ENCODE data around the gene G0S2.

G0S2 gene

DNA sequence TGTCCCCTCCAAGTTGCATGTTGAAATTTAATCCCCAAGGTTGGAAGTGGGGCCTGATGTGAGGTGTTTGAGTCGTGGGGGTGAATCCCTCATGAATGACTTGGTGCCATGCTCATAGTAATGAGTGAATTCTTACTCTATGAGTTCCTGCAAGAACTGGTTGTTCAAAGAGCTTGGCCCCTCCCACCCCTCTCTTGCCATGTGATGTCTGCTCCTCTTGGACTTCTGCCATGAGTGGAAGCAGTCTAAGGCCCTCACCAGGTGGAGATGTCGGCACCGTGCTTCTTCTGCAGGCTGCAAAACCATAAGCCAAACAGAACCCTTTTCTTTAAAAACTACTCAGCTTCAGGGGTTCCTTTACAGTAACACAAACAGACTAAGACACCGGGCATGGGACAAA is 14.3 kb downstream of the G0S2 start:
- no peak overlapping the region for H4K8ac ChIP-seq (ENCODE audit: low read length)
- H3K4me3 ChIP-seq (ENCODE audit: insufficient read depth in 1 of 2, low read depth in 1 of 2, low read length in 2 of 2): no peak overlapping the region
- peak overlapping the region in 1 of 2 experiments; percentile 38 for H2BK12ac ChIP-seq (ENCODE audit: low read length in 2 of 2)
- H2BK5ac ChIP-seq (ENCODE audit: low read depth, low read length, poor library complexity, severe bottlenecking): no peak overlapping the region
- no peak overlapping the region for H2BK15ac ChIP-seq (ENCODE audit: low read depth, poor library complexity, severe bottlenecking)
- no peak overlapping the region for H4K91ac ChIP-seq (ENCODE audit: low read length)
- H2AFZ ChIP-seq (ENCODE audit: low read depth, low read length): no peak overlapping the region
- H3K4ac ChIP-seq (ENCODE audit: low read depth in 1 of 2, low read length in 2 of 2): no peak overlapping the region
- no peak overlapping the region for H3K18ac ChIP-seq (ENCODE audit: low read depth in 1 of 2, low read length in 2 of 2)
- no peaks in the 10 kb centered on the region for H3K36me3 ChIP-seq (ENCODE audit: control insufficient read depth in 1 of 2, insufficient read depth in 2 of 2, low read depth in 1 of 2, low read length in 2 of 2)
- no peak overlapping the region for H3K27ac ChIP-seq (ENCODE audit: low read length, poor library complexity, severe bottlenecking)
- no peak overlapping the region for H3K14ac ChIP-seq (ENCODE audit: low read length in 2 of 2)
- H3K4me1 ChIP-seq (ENCODE audit: control insufficient read depth, insufficient read depth, low read depth, low read length): no peaks in the 10 kb centered on the region
- WGBS: 63% methylated on average over 4 of the region's 4 CpGs
- no peak overlapping the region for H3K23ac ChIP-seq (ENCODE audit: low read length in 2 of 2)
- peak overlapping the region; percentile 54 for H2BK120ac ChIP-seq (ENCODE audit: low read depth, low read length)
- H3K9me3 ChIP-seq (ENCODE audit: control insufficient read depth, low read length): no peaks in the 10 kb centered on the region
- H3K9ac ChIP-seq (ENCODE audit: low read length): no peak overlapping the region
- no peak overlapping the region for H2AK5ac ChIP-seq (ENCODE audit: low read length, severe bottlenecking)
- H3K4me2 ChIP-seq (ENCODE audit: low read length, poor library complexity, severe bottlenecking): no peak overlapping the region
- DNase-seq: peak; percentile 37
- peaks cover 10 to 24% of the 10 kb centered on the region in 2 experiments for H3K27me3 ChIP-seq (ENCODE audit: control insufficient read depth in 1 of 2, insufficient read depth in 1 of 2, low read length in 2 of 2)
- no peaks in the 10 kb centered on the region for H3K79me1 ChIP-seq (replicated peaks; ENCODE audit: low read length, poor library complexity, severe bottlenecking)

GRCh38 chr1:209691237-209691636 is 16.0 kb downstream of the G0S2 start:
- Histone ChIP-seq H2BK5ac (ENCODE audit: low read depth, low read length, poor library complexity, severe bottlenecking) (no peak overlapping the region), H3K4me2 (ENCODE audit: low read length, poor library complexity, severe bottlenecking) (no peak overlapping the region), H3K36me3 (ENCODE audit: control insufficient read depth in 1 of 2, insufficient read depth in 2 of 2, low read depth in 1 of 2, low read length in 2 of 2) (no peaks in the 10 kb centered on the region), H3K79me1 (replicated peaks; ENCODE audit: low read length, poor library complexity, severe bottlenecking) (no peaks in the 10 kb centered on the region), H4K8ac (ENCODE audit: low read length) (no peak overlapping the region), H2BK15ac (ENCODE audit: low read depth, poor library complexity, severe bottlenecking) (no peak overlapping the region), H3K4ac (ENCODE audit: low read depth in 1 of 2, low read length in 2 of 2) (no peak overlapping the region), H3K27me3 (ENCODE audit: control insufficient read depth in 1 of 2, insufficient read depth in 1 of 2, low read length in 2 of 2) (peaks cover 10 to 21% of the 10 kb centered on the region in 2 experiments), H4K91ac (ENCODE audit: low read length) (no peak overlapping the region), H2AFZ (ENCODE audit: low read depth, low read length) (no peak overlapping the region), H3K18ac (ENCODE audit: low read depth in 1 of 2, low read length in 2 of 2) (no peak overlapping the region), H3K4me1 (ENCODE audit: control insufficient read depth, insufficient read depth, low read depth, low read length) (no peaks in the 10 kb centered on the region), H2BK12ac (ENCODE audit: low read length in 2 of 2) (no peak overlapping the region), H3K4me3 (ENCODE audit: insufficient read depth in 1 of 2, low read depth in 1 of 2, low read length in 2 of 2) (no peak overlapping the region), H2AK5ac (ENCODE audit: low read length, severe bottlenecking) (no peak overlapping the region), H3K9me3 (ENCODE audit: control insufficient read depth, low read length) (no peaks in the 10 kb centered on the region), H3K14ac (ENCODE audit: low read length in 2 of 2) (no peak overlapping the region), H3K9ac (ENCODE audit: low read length) (no peak overlapping the region), H3K27ac (ENCODE audit: low read length, poor library complexity, severe bottlenecking) (no peak overlapping the region), H2BK120ac (ENCODE audit: low read depth, low read length) (no peak overlapping the region), H3K23ac (ENCODE audit: low read length in 2 of 2) (no peak overlapping the region)
- 94% methylated on average over 2 of the region's 3 CpGs for WGBS
- no peak for DNase-seq

GRCh38 chr1:209692296-209692695 is 17.1 kb downstream of the G0S2 start:
- peak overlapping the region; percentile 79 for H3K9ac ChIP-seq (ENCODE audit: low read length)

GRCh38 chr1:209692745-209693504 is 17.7 kb downstream of the G0S2 start:
- Histone ChIP-seq H2BK12ac (ENCODE audit: low read length in 2 of 2) (no peak overlapping the region), H3K23ac (ENCODE audit: low read length in 2 of 2) (no peak overlapping the region), H4K8ac (ENCODE audit: low read length) (no peak overlapping the region), H3K9me3 (ENCODE audit: control insufficient read depth, low read length) (no peaks in the 10 kb centered on the region), H3K4me3 (ENCODE audit: insufficient read depth in 1 of 2, low read depth in 1 of 2, low read length in 2 of 2) (no peak overlapping the region), H2BK5ac (ENCODE audit: low read depth, low read length, poor library complexity, severe bottlenecking) (no peak overlapping the region), H3K79me1 (replicated peaks; ENCODE audit: low read length, poor library complexity, severe bottlenecking) (no peaks in the 10 kb centered on the region), H2AFZ (ENCODE audit: low read depth, low read length) (no peak overlapping the region), H2BK120ac (ENCODE audit: low read depth, low read length) (no peak overlapping the region), H4K91ac (ENCODE audit: low read length) (no peak overlapping the region), H3K27me3 (ENCODE audit: control insufficient read depth in 1 of 2, insufficient read depth in 1 of 2, low read length in 2 of 2) (peaks cover 10 to 32% of the 10 kb centered on the region in 2 experiments), H3K4ac (ENCODE audit: low read depth in 1 of 2, low read length in 2 of 2) (no peak overlapping the region), H3K14ac (ENCODE audit: low read length in 2 of 2) (no peak overlapping the region), H2AK5ac (ENCODE audit: low read length, severe bottlenecking) (no peak overlapping the region), H2BK15ac (ENCODE audit: low read depth, poor library complexity, severe bottlenecking) (no peak overlapping the region), H3K4me1 (ENCODE audit: control insufficient read depth, insufficient read depth, low read depth, low read length) (no peaks in the 10 kb centered on the region), H3K4me2 (ENCODE audit: low read length, poor library complexity, severe bottlenecking) (no peak overlapping the region), H3K36me3 (ENCODE audit: control insufficient read depth in 1 of 2, insufficient read depth in 2 of 2, low read depth in 1 of 2, low read length in 2 of 2) (no peaks in the 10 kb centered on the region), H3K27ac (ENCODE audit: low read length, poor library complexity, severe bottlenecking) (no peak overlapping the region), H3K9ac (ENCODE audit: low read length) (peak overlapping the region; percentile 79), H3K18ac (ENCODE audit: low read depth in 1 of 2, low read length in 2 of 2) (no peak overlapping the region)
- peak; percentile 83 for DNase-seq
- WGBS: 2% methylated on average over 2 of the region's 3 CpGs

More at GRCh38 chr1:209692296-209692695, 17.1 kb downstream of the G0S2 start:
- Histone ChIP-seq H2AK5ac (ENCODE audit: low read length, severe bottlenecking) (no peak overlapping the region), H2BK12ac (ENCODE audit: low read length in 2 of 2) (no peak overlapping the region), H3K36me3 (ENCODE audit: control insufficient read depth in 1 of 2, insufficient read depth in 2 of 2, low read depth in 1 of 2, low read length in 2 of 2) (no peaks in the 10 kb centered on the region), H3K18ac (ENCODE audit: low read depth in 1 of 2, low read length in 2 of 2) (no peak overlapping the region), H3K14ac (ENCODE audit: low read length in 2 of 2) (no peak overlapping the region), H3K27ac (ENCODE audit: low read length, poor library complexity, severe bottlenecking) (no peak overlapping the region), H3K4me2 (ENCODE audit: low read length, poor library complexity, severe bottlenecking) (no peak overlapping the region), H3K79me1 (replicated peaks; ENCODE audit: low read length, poor library complexity, severe bottlenecking) (no peaks in the 10 kb centered on the region), H3K9me3 (ENCODE audit: control insufficient read depth, low read length) (no peaks in the 10 kb centered on the region), H2BK15ac (ENCODE audit: low read depth, poor library complexity, severe bottlenecking) (no peak overlapping the region), H3K27me3 (ENCODE audit: control insufficient read depth in 1 of 2, insufficient read depth in 1 of 2, low read length in 2 of 2) (peaks cover 10 to 31% of the 10 kb centered on the region in 2 experiments), H3K4me1 (ENCODE audit: control insufficient read depth, insufficient read depth, low read depth, low read length) (no peaks in the 10 kb centered on the region), H2BK120ac (ENCODE audit: low read depth, low read length) (no peak overlapping the region), H2BK5ac (ENCODE audit: low read depth, low read length, poor library complexity, severe bottlenecking) (no peak overlapping the region), H4K91ac (ENCODE audit: low read length) (no peak overlapping the region), H3K4me3 (ENCODE audit: insufficient read depth in 1 of 2, low read depth in 1 of 2, low read length in 2 of 2) (no peak overlapping the region), H4K8ac (ENCODE audit: low read length) (no peak overlapping the region), H3K23ac (ENCODE audit: low read length in 2 of 2) (no peak overlapping the region), H2AFZ (ENCODE audit: low read depth, low read length) (no peak overlapping the region), H3K4ac (ENCODE audit: low read depth in 1 of 2, low read length in 2 of 2) (no peak overlapping the region)
- peak; percentile 27 for DNase-seq
- WGBS: 56% methylated on average over 3 of the region's 4 CpGs

Data from mesenchymal stem cell (in vitro differentiated cells and primary cell).